Spleen (tissue), 7 donors: ENCODE results near the gene DNMBP.

Experiments used
- POLR2A ChIP-seq, 3 donors: fragments of 450-650 bp; IDR thresholded peaks; one replicate each; pipeline ENCODE4 v1.5.1; 2017; ENCODE audit warnings: antibody characterized with exemption in 3 of 3, mild to moderate bottlenecking in 1 of 3
- POLR2AphosphoS5 ChIP-seq, 3 donors: sonication (generic); formaldehyde crosslinking; IDR thresholded peaks; one replicate each; pipeline ENCODE4 v1.5.1; 2017; ENCODE audit warnings: antibody characterized with exemption in 3 of 3
- TF ChIP-seq, protein P1 (sequence below), 11 experiments: fragments of 200-600 bp in 7 of 11; fragments of 450-650 bp in 4 of 11; sonication (generic) in 4 of 11; IDR thresholded peaks in 8 of 11; conservative IDR thresholded peaks in 3 of 11; 1 replicate in 7 of 11; 2 replicates in 4 of 11; pipeline versions ENCODE4 v1.4.0 to v1.8.0; 2016 to 2021; ENCODE audit warnings: antibody characterized with exemption in 11 of 11, inconsistent platforms in 4 of 11, mild to moderate bottlenecking in 1 of 11
- donor health status: DM: no; HTN: no; CAD: no; lungs with moderate emphysema.
- donor health status: DM: no; HTN: no; CAD: no.
- donor health status: DM: no; HTN: no; CAD: no.

DNA sequence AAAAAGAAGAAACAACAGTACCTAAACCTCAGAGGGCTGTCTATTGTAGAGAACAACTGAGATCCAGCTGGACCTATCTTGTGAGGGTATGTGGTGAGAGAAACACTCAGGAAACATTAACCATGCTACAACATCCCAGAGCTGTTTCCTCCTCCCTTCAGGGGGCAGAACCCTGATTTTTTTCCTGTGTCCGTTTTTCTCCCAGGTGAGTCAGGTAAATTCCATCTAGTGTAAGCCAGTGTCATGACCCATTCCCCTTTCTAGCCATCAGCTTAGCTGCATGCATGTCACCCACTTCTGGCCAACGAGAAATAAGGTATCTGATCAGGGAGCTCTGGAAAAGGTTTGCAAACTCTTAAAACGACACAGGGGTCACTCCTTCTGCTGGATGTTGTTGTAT is 103.8 kb downstream of the DNMBP start:
- TF ChIP-seq, protein P1, sequence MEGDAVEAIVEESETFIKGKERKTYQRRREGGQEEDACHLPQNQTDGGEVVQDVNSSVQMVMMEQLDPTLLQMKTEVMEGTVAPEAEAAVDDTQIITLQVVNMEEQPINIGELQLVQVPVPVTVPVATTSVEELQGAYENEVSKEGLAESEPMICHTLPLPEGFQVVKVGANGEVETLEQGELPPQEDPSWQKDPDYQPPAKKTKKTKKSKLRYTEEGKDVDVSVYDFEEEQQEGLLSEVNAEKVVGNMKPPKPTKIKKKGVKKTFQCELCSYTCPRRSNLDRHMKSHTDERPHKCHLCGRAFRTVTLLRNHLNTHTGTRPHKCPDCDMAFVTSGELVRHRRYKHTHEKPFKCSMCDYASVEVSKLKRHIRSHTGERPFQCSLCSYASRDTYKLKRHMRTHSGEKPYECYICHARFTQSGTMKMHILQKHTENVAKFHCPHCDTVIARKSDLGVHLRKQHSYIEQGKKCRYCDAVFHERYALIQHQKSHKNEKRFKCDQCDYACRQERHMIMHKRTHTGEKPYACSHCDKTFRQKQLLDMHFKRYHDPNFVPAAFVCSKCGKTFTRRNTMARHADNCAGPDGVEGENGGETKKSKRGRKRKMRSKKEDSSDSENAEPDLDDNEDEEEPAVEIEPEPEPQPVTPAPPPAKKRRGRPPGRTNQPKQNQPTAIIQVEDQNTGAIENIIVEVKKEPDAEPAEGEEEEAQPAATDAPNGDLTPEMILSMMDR (IDR thresholded peaks at IDR 0.05 in 8 of 11, conservative IDR thresholded peaks at IDR 0.05 in 3 of 11): no peak
- no peak for TF ChIP-seq POLR2AphosphoS5 (IDR thresholded peaks at IDR 0.05)
- TF ChIP-seq POLR2A (IDR thresholded peaks at IDR 0.05): no peak
